NCI-H2227 (cell line): ENCODE measurements around the gene PDE4B.

ENCODE experiments used
- DNase-seq: peaks from one replicate; lab custom pipeline; 2025; ENCODE audit not compliant: unreplicated experiment; lab: John Stamatoyannopoulos, UW

Gene PDE4B

DNA sequence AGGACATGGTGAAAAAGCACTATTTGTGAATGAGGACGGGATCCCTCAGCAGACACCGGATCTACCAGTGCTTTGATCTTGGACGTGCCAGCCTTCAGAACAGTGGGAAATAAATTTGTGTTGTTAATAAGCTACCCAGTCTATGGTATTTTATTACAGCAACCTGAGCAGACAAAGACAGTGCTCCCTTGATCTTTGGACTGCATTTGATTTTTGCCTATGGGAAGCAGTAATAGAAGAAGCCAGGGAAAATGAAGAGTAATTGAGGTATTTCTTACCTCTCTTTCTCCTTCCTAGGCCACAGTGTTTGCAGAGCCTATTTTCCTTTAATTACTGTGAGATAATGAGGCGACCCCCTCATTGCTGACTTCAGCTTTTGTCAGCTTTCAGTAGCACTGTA lies 87.9 kb downstream of the PDE4B start:
- no peak for DNase-seq

- no peak for DNase-seq
These were observed 88.4 kb downstream of the PDE4B start for GRCh38 chr1:65881067-65881594.

DNA sequence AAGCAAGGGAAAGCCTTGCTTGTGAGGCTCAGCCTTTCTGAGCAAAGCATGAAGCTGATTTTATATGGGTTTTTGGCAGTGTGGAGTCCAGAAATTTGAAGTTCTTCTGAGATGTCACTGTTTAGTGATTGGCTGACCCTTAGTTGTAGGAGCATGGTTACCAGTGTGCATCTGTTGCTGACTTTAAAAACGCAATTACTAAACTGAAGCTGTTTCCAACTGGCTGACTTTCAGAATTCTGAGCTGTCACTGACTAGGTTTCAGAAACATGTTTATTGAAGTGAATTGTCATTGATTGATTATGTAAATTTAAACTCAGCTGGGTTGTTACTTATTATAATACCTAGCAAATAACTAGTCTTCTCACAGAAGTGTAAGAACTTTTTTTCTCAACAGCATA lies 89.4 kb downstream of the PDE4B start:
- DNase-seq: no peak

DNA sequence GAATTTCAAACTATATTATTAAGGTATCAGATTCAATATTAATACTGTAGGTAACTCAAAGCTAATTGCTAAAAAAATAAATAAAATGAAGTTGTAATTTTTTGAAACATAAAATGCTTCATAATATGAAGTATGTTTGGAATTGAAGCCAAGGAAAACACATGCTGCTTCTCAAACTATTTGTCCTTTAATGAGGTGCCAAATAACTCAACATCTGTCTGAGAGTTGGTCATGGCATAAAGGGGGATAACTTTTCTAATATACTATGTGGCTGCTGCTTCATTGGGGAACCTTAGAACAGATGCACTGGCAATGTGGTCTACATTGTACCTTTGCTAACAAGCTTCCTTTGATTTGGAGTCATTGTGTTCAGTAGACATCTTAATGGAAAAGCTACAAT lies 96.7 kb downstream of the PDE4B start:
- no peak for DNase-seq

- DNase-seq: no peak
These were observed 97.6 kb downstream of the PDE4B start for GRCh38 chr1:65890201-65890843.

GRCh38 chr1:65894738-65895605 lies 102.3 kb downstream of the PDE4B start:
- no peak for DNase-seq

DNA sequence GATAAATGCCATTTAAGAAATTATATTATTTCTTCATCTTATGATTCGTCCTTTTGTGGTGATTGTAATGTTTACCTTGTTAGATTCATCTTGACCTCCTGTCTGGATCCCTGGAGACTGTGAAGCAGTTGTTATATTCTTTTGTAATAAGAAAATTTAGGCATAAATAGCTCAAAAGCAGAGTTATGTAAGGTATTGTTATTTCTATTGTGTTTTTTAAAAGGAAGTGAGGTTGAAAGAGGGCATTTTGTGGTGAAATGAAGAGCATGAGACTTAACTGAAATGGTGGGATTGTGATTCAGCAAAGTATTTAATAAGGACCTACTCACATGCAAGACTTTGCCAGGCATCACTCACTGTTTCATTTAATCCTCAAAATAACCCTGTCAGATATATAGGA lies 104.0 kb downstream of the PDE4B start:
- DNase-seq: no peak

DNA sequence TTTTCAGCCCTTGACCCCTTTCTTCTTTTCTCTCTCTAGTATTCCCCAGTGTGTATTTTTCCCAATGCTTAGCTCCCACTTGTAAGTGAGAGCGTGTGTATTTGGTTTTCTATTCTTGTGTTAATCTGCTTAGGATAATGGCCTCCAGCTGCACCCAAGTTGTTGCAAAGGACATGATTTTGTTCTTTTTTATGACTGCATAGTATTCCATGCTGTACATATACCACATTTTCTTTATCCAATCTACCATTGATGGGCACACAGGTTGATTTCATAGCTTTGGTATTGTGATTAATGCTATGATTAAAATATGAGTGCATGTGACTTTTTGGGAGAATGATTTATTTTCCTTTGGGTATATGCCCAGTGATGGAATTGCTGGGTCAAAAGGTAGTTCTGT lies 104.8 kb downstream of the PDE4B start:
- DNase-seq: no peak

DNA sequence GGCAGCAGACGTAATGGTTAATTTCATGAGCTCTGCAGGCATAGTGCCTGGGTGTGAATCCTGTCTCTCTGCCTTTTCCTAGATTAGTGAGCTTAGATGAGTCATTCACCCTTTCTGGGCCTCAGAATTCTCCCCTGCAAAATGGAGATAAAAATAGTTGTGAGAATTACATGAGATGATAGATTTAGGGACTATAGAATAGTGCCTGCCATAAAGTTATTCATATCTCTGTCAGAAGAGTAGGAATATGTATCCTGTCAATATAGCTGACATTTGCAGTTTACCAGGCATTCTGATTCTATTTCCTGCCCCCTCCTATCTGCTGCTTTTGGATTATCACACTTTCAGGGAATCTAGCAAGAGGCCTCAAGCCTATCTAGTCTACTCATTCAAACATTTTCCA lies 112.0 kb downstream of the PDE4B start:
- DNase-seq: no peak

- DNase-seq: no peak
These were observed 117.7 kb downstream of the PDE4B start for GRCh38 chr1:65910432-65910831.

GRCh38 chr1:65911679-65912078 lies 119.0 kb downstream of the PDE4B start:
- no peak for DNase-seq

DNA sequence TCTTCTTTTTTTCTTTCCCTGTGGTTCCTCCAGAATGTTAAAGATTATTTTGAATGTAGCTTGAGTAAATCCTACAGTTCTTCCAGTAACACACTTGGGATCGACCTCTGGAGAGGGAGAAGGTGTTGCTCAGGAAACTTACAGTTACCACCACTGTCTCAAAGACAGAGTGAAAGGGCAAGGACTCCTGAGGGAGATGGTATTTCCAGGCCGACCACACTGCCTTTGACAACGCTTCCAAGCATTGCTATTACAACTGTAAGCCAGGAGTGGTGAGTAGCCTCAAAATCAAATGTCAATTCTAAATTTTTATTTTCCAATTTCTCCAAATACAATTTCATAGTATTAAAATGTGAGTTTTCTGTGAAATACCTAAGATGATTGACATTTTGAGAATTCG lies 125.9 kb downstream of the PDE4B start:
- DNase-seq: no peak

DNA sequence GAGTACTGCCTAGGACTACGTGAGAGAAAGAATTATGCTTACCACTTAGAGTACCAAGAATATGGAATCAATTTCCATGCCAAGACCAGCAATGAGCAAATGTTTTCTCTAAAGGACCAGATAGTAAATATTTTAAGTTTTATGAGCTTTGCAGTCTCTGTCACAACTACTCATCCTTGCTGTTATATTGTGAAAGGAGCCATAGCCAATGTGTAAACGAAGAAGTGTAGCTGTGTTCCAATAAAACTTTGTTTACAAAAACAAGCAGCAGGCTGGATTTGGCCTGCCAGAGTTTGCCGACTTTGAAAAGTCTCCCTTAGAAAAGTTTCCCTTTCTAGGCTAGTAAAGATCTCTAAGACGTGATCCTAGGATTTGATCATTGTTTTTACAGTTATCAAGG lies 128.8 kb downstream of the PDE4B start:
- no peak for DNase-seq

DNA sequence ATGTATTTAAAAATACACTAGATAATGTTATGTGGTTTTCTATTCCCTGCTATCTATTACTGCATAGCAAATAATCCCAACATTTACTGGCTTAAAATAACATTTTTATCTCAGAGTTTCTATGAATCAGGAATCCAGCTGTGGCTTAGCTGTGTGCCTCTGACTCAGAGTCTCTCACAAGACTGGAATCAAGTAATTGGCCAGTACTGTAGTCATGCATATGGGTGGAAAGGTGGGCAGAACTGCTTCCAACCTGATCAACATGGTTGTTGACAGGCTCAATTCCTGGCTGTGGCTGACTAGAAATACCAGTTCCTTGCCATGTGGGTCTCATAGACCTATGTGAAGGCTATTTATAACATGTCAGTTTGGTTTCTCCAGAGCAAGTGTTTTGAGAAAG lies 131.8 kb downstream of the PDE4B start:
- DNase-seq: no peak

GRCh38 chr1:65938506-65938905 lies 145.8 kb downstream of the PDE4B start:
- no peak for DNase-seq

GRCh38 chr1:65939191-65939590 lies 146.5 kb downstream of the PDE4B start:
- no peak for DNase-seq

DNA sequence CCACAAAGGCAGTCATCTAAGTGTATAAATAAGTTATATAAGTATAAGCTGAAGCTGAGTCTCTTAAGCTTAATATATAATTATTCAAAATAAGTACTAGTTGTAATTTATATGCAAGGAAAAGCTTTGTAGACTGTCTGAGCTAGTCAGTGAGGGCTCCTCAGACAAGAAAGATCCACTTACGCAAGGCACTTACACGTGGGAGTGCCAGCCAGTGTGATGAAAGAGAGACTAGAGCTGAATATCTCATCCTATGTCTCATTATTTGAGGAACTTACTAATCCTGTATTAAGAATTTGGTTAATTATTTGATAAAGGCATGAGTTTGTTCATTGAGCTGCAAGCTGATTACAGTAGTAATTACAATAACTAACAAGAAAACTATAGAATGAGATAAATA lies 146.9 kb downstream of the PDE4B start:
- no peak for DNase-seq

DNA sequence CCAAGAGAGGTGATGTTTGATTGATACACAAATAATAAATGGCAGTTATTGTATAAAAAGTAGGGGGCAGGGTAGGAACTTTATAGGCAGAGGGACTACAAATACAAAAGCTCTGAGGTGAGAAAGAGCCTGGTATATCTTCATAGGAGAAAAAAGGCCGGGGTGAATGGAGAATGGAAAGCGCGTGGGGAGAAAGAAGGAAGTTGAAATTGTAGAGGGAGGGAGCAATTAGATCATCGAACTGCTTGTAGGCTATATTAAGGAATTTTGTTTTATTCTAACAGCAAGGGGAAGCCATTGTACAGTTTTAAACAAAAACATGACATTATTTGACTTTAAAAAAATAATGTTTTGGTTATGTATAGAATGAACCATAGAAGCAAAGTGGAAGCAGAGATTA lies 147.4 kb downstream of the PDE4B start:
- DNase-seq: no peak

DNA sequence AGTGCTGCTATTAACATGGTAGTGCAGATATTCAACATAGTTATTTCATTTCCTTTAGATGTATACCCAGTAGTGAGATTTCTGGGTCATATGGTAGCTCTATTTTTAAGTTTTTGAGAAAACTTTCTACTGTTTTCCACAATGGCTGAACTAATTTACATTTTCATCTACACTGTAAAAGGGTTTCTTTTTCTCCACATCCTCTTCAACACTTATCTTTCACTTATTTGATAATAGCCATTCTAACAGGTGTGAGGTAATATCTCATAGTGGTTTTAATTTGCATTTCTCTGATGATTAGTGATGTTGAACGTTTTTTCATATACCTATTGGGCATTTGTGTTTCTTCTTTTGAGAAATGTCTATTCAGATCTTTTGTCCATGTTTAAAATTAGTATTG lies 149.8 kb downstream of the PDE4B start:
- DNase-seq: no peak

GRCh38 chr1:65946376-65946775 lies 153.7 kb downstream of the PDE4B start:
- no peak for DNase-seq

DNA sequence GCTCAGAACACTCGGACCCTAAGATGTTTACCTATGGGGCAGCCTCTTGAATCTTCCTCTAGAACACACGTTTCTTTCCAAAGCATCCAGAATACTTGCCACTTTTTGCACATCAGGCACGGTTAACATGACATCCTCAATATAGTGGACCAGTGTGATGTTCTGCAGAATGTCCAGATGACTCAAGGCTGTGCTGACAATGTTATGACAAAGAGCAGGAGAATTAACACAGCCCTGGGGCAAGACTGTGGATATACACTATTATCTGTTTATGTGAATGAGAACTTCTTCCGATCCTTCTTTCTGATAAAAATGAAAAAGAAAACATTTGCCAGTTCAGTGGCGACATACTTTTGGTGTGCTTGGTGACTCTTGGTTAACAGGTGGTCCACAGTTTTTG lies 154.3 kb downstream of the PDE4B start:
- DNase-seq: no peak

DNA sequence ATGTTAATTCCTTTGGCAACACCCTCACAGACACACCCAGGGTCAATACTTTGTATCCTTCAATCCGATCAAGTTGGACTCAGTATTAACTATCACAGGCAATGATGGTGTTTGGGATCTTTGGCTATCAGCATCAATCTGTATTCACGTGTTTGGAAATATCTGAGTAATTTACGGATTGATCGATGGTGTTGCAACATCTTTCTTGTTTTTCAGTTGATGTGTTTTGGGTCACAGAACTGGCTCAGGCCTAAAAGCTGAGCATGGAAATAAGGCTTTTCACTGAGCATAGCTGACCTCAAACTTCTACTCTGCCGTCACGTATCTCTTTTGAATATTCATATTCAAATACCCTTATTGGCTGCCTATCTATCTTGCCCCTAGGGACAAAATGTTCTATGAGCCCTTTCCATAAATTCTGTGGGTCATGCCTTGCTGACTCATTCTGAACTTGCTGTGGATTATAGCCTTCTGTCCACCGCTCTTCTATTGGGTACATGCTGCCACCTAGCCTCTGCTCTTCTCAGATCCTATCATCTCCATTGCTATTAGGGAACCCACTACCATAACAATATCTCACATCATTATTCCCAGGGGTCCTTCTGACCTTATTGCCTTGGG lies 156.0 kb downstream of the PDE4B start:
- no peak for DNase-seq
